Mucosa of descending colon (tissue), 3 donors: Measurements from ENCODE around the gene MORN5. TPM values are rescaled to one million over a fixed set of nuclear protein-coding genes. Genes with fewer than 3 reads are reported as not detected.

Experiments
- ATAC-seq: fragments of 200-7000 bp; cut with Tn5 transposase; one replicate; pipeline ENCODE4 v1.9.1; 2020; ENCODE audit warnings: mild to moderate bottlenecking, moderate library complexity
- DNase-seq, 3 donors: peaks; one replicate each; pipeline ENCODE4 v3.0.0-alpha.2; 2020
- H3K36me3 ChIP-seq: fragments of 200-600 bp; one replicate; pipeline ENCODE4 v1.8.0; 2021; ENCODE audit warnings: low read depth, mild to moderate bottlenecking
- H3K4me1 ChIP-seq: fragments of 200-600 bp; one replicate; pipeline ENCODE4 v1.8.0; 2021; ENCODE audit warnings: low read depth, mild to moderate bottlenecking
- H3K4me3 ChIP-seq: fragments of 200-600 bp; one replicate; pipeline ENCODE4 v1.8.0; 2021; ENCODE audit warnings: mild to moderate bottlenecking
- H3K9me3 ChIP-seq: fragments of 200-600 bp; one replicate; pipeline ENCODE4 v1.8.0; 2021; ENCODE audit warnings: mild to moderate bottlenecking
- intact Hi-C, 2 donors: fragments of 100-400 bp; cut with DNase I in 1 of 2; cut with micrococcal nuclease in 1 of 2; formaldehyde crosslinking; loops; one replicate each; pipeline versions ENCODE4 v1.11.0 to v1.11.1; 2022; cut with DNase I, micrococcal nuclease
- long read RNA-seq, 2 donors: library from polyadenylated mRNA; unstranded; transcript quantifications; one replicate each; pipeline ENCODE4 v2.0.0, GENCODE V29; 2019 to 2021
- total RNA-seq, 3 donors: library from RNA; stranded (reverse); fragmentation: NEBNext Ultra II Directional in 2 of 3; extraction: Animal tissue kit (Norgen Biotek cat#: 25700) in 2 of 3; gene quantifications; one replicate each; pipeline versions ENCODE4 v1.2.1 to v1.2.4, GENCODE V29; 2021 to 2023
- TF ChIP-seq, protein P1 (sequence below): fragments of 200-600 bp; IDR thresholded peaks from one replicate; pipeline ENCODE4 v1.8.0; 2022; ENCODE audit warnings: antibody characterized with exemption, mild to moderate bottlenecking
- donor health status: DM: no; HTN: no; CAD: no; lungs with moderate emphysema.
- donor health status: DM: no; HTN: no; CAD: no.
- donor health status: DM: no; HTN: yes; CAD: no.

The MORN5 gene
- 10 to 100 TPM in 1 of 3 donors, 1 to 10 TPM in 1, not detected in 1; 1.6 to 21.2 TPM for total RNA-seq
- long read RNA-seq, donor 1, partial matches to known transcripts = 0 of 9 reads
- long read RNA-seq, donor 1, other reads (novel, unspliced or antisense) = 6 of 9 reads
- long read RNA-seq, donor 2, partial matches to known transcripts = 0 of 2 reads
- long read RNA-seq, donor 2, other reads (novel, unspliced or antisense) = 2 of 2 reads

DNA sequence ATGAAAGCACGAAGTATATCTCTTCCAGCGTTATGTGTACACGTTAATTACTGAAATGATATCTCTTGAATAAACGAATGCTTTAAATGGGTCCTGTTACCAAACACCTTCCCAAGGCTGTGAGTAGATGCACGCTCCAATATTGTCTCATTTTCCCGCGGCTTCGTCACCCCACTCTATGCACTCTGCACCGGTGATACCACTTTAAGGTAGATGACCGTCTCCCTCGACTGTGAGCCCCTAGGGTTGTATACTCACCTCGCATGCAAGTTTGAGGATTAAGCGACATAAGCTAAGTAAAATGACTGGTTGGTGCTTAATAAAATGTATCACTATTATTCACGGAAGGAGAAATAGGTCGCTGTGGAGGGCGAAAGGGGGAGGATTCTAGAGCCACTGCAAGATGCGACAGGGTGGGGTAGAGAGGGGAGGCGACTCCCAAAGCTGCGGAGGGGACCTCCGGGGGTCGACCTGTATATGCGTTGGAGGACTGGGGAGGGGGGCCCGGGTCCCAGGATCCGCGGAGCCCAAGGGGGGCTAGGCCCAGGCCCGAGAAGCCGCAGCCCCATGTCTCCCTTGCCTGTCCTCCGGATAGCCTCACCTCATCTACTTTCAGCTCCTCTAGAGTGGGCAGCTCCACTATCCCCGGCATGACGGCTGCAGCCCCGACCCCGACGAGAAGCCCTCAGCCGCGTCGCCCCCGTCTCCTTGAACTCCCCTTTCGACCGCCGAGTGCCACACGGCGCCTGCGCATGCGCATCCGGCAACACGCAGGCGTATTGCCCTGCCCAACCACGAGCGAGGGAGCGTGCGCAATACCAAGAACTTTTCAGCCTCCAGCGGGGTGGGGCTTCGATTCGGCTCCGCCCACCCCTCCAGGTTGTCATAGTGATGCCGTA is at the start of gene MORN5, which contains the start of gene NDUFA8:
Gene MORN5, plus strand, starts transcription at position 883 of the 899 bp plus-strand sequence. CDS start 65 bp downstream, outside the sequence.
Gene NDUFA8, minus strand, starts transcription at position 754 of the 899 bp plus-strand sequence. Its CDS starts 102 bp downstream, at position 652.
- ATAC-seq = peak; percentile 100
- intact Hi-C loops = no loop called here
- peak; percentile 96 to 98 (median 98) for DNase-seq
- Histone ChIP-seq H3K9me3 (no peaks in the 10 kb centered on the region), H3K36me3 (no peaks in the 10 kb centered on the region), H3K4me3 (peak within 1 kb of the TSS; percentile 83), H3K4me1 (peaks cover 6% of the 10 kb centered on the region)
- TF ChIP-seq, protein P1, sequence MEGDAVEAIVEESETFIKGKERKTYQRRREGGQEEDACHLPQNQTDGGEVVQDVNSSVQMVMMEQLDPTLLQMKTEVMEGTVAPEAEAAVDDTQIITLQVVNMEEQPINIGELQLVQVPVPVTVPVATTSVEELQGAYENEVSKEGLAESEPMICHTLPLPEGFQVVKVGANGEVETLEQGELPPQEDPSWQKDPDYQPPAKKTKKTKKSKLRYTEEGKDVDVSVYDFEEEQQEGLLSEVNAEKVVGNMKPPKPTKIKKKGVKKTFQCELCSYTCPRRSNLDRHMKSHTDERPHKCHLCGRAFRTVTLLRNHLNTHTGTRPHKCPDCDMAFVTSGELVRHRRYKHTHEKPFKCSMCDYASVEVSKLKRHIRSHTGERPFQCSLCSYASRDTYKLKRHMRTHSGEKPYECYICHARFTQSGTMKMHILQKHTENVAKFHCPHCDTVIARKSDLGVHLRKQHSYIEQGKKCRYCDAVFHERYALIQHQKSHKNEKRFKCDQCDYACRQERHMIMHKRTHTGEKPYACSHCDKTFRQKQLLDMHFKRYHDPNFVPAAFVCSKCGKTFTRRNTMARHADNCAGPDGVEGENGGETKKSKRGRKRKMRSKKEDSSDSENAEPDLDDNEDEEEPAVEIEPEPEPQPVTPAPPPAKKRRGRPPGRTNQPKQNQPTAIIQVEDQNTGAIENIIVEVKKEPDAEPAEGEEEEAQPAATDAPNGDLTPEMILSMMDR = no peak

DNA sequence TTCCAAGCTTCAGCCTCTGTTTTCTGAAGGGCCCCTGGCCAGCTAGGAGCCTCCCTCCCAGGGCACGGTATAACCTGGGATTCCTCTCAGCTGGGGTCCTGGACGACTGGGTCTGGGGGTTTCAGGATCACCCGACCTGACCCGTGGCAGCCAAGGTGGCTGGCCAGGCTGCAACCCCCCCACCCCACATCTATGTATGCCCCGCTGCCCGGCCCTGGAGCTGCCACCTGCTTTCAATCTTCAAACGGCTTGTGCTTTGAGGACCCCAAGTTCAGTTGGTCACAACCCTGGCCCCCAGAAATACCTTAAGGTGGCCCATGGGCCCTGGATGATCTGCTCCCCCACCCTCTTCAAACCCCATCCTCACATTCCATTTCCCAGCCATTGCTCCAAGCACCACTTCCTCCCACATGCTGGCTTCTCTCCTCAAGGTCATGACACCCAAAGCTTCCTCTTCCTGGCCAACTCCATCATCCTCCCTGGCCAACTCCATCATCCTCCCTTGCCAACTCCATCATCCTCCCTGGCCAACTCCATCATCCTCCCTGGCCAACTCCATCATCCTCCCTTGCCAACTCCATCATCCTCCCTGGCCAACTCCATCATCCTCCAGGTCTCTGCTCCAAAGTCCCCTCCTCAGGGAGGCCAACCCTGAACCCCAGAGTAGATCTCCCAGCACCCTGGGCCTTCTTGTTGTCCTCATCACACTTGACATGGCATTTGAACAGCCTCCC is 49.4 kb upstream of the MORN5 start:
- ATAC-seq = no peak

DNA sequence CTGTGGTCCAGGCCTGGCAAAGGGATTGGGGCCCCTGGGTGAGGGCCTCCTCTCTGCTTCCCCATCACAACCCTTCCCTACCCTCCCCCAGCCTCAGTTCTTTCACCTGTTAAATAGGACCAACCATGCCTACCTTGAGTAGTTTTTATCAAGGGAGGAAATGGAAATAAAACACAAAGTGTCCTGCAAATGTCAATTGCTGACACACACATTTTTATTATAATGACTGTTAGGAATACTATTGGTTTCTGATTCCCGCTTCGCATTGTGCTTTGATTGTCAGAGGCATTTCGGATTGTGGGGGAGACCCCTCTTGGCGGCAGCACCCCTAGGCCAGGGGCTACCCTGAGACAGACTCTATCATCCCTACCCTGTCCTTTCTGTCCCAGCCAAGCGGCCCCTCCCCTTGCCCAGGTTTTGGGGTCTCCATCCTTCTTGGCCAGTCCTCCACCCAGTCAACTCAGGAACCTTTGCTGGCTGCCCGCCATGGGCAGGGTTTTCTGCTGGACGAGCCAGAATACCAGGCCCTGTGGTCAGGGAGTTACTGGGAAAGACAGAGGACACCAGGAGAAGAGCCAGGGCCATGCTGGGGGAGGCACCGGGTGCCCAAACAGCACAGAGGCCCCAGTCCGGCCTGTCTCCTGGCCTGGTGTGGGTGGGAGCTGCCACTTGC is 48.2 kb upstream of the MORN5 start:
- H3K36me3 ChIP-seq = no peaks in the 10 kb centered on the region
- DNase-seq = no peak
- no peaks in the 10 kb centered on the region for H3K9me3 ChIP-seq
- intact Hi-C loops = no loop called here
- H3K4me1 ChIP-seq = no peaks in the 10 kb centered on the region
- H3K4me3 ChIP-seq = no peak overlapping the region
- no peak for ATAC-seq
- TF ChIP-seq, protein P1 = no peak

More for the DNA sequence above, 49.4 kb upstream of the MORN5 start:
- Histone ChIP-seq H3K4me3 (no peak overlapping the region), H3K36me3 (no peaks in the 10 kb centered on the region), H3K9me3 (no peaks in the 10 kb centered on the region), H3K4me1 (no peaks in the 10 kb centered on the region)
- DNase-seq = no peak
- TF ChIP-seq, protein P1 = no peak
- intact Hi-C loops = no loop called here

DNA sequence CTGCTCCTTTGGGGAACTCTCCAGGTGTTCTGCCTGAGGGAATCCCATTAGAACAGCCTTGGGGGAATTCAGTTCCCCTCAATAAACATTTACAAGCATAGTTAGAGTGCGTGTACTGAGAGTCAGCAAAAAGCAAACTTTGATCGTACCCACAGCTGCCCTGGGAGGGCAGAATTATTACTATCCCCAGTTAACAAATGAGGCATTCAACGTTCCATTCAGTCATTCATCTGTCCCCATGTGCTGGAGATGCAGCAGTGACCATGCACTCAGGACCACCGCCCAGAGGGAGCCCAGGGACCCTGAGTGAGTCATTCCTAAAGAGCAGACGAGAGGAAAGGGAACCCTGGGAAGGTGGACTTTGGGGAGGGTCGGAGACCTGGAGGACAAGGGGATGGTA is 47.5 kb upstream of the MORN5 start:
- DNase-seq = no peak
- H3K9me3 ChIP-seq = no peaks in the 10 kb centered on the region
- no peak for ATAC-seq
- H3K36me3 ChIP-seq = no peaks in the 10 kb centered on the region
- H3K4me1 ChIP-seq = no peaks in the 10 kb centered on the region
- intact Hi-C loops = no loop called here
- H3K4me3 ChIP-seq = no peak overlapping the region
- TF ChIP-seq, protein P1 = no peak

DNA sequence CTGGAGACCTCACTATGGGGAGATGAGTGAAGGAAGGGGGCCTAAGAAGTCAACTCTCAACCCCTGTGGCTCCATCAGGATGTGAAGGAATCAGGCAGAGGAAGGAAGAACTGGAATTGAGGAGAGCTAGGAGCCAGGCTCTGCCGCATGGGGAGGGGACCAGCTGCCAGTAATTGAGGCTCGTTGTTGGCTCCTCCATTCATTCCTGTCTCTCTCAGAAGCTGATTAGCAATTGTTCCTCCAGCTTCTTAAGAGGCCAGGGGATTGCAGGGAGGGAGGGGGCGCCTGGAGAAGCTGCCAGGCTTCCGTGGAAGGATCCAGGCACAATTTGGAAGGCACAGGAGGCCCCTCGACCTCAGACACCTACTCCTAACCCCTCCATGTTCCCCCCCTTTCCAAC is 46.1 kb upstream of the MORN5 start:
- no peak for ATAC-seq
- Histone ChIP-seq H3K4me1 (no peaks in the 10 kb centered on the region), H3K36me3 (no peaks in the 10 kb centered on the region), H3K4me3 (no peak overlapping the region), H3K9me3 (no peaks in the 10 kb centered on the region)
- intact Hi-C loops = no loop called here
- TF ChIP-seq, protein P1 = no peak
- DNase-seq = no peak
